SU-DHL-6 (cell line): Measurements from ENCODE around the gene GRAMD1B.

ENCODE experiments used
- H2AFZ ChIP-seq: fragments of 200-600 bp; sonication (generic); 2 replicates; pipeline ENCODE4 v1.6.1; 2014; ENCODE audit warnings: low read depth, mild to moderate bottlenecking, moderate library complexity, mixed read lengths, antibody characterized with exemption, low read length; ENCODE audit not compliant: severe bottlenecking
- H3F3A ChIP-seq: fragments of 200-600 bp; shearing (Covaris generic); 2 replicates; pipeline ENCODE4 v1.6.0; 2016; ENCODE audit warnings: antibody characterized with exemption, mild to moderate bottlenecking; ENCODE audit not compliant: insufficient read depth
- H3K27ac ChIP-seq: fragments of 200-600 bp; sonication (generic); 2 replicates; pipeline ENCODE4 v1.5.1; 2016; ENCODE audit warnings: low read depth, mild to moderate bottlenecking, low read length, moderate library complexity, mixed read lengths
- H3K27me3 ChIP-seq: fragments of 200-600 bp; sonication (generic), shearing (Covaris generic); 2 replicates; pipeline ENCODE4 v1.6.0; 2014; ENCODE audit warnings: mild to moderate bottlenecking, low read length
- H3K36me3 ChIP-seq: fragments of 200-600 bp; sonication (generic); 2 replicates; pipeline ENCODE4 v1.6.1; 2014; ENCODE audit warnings: mild to moderate bottlenecking, low read length, mixed read lengths
- H3K4me2 ChIP-seq: fragments of 300-600, 200-600 bp; shearing (Covaris generic), sonication (generic); 2 replicates; pipeline ENCODE4 v1.6.0; 2014; ENCODE audit warnings: low read length, low read depth, mild to moderate bottlenecking; ENCODE audit not compliant: poor library complexity, severe bottlenecking
- H3K4me3 ChIP-seq: fragments of 200-600 bp; sonication (generic); 2 replicates; pipeline ENCODE4 v1.5.1; 2014; ENCODE audit warnings: antibody characterized with exemption, low read length, mild to moderate bottlenecking, mixed read lengths; ENCODE audit not compliant: insufficient read depth, poor library complexity, severe bottlenecking
- H3K79me2 ChIP-seq: fragments of 200-600 bp; sonication (generic); 2 replicates; pipeline ENCODE4 v1.6.1; 2014; ENCODE audit warnings: mild to moderate bottlenecking, low read length, moderate library complexity; ENCODE audit not compliant: insufficient read depth
- H3K9ac ChIP-seq: fragments of 200-600 bp; sonication (generic); 2 replicates; pipeline ENCODE4 v1.7.0; 2014; ENCODE audit warnings: mild to moderate bottlenecking, low read length
- H3K9me2 ChIP-seq: fragments of 200-600 bp; sonication (generic); replicated peaks from 2 replicates; pipeline ENCODE4 v1.6.1; 2014; ENCODE audit warnings: low read length; ENCODE audit not compliant: insufficient read depth
- H3K9me3 ChIP-seq: fragments of 200-600 bp; sonication (generic); 2 replicates; pipeline ENCODE4 v1.6.1; 2014; ENCODE audit warnings: low read length, mixed read lengths; ENCODE audit not compliant: insufficient read depth
- H4K20me1 ChIP-seq: fragments of 200-600 bp; sonication (generic); 2 replicates; pipeline ENCODE4 v1.6.1; 2014; ENCODE audit warnings: low read depth, mild to moderate bottlenecking, antibody characterized with exemption, low read length, moderate library complexity, mixed read lengths
- CTCF ChIP-seq: fragments of 200-600 bp; sonication (generic); IDR thresholded peaks from one replicate; pipeline ENCODE4 v1.5.1; 2017; ENCODE audit warnings: antibody characterized with exemption, mild to moderate bottlenecking, low read length, moderate library complexity; ENCODE audit not compliant: insufficient read depth, poor library complexity, severe bottlenecking
- EZH2phosphoT487 ChIP-seq: fragments of 200-600 bp; sonication (generic), shearing (Covaris generic); conservative IDR thresholded peaks from 2 replicates; pipeline ENCODE4 v1.6.1; 2018; ENCODE audit warnings: mild to moderate bottlenecking, antibody characterized with exemption, low read length, moderate library complexity, mixed read lengths

GRAMD1B gene

GRCh38 chr11:123404676-123405075 lies 25.4 kb upstream of the GRAMD1B start:
- H3K79me2 ChIP-seq, result no peaks in the 10 kb centered on the region
- no peak overlapping the region for H3K27ac ChIP-seq
- H3K4me2 ChIP-seq, result no peak overlapping the region
- no peaks in the 10 kb centered on the region for H3K27me3 ChIP-seq
- no peaks in the 10 kb centered on the region for H3K36me3 ChIP-seq
- no peak for TF ChIP-seq EZH2phosphoT487
- no peak for TF ChIP-seq CTCF
- H3F3A ChIP-seq, result no peaks in the 10 kb centered on the region
- H2AFZ ChIP-seq, result no peak overlapping the region
- no peak overlapping the region for H3K9ac ChIP-seq
- no peak overlapping the region for H3K4me3 ChIP-seq
- no peaks in the 10 kb centered on the region for H3K9me3 ChIP-seq
- no peaks in the 10 kb centered on the region for H4K20me1 ChIP-seq
- no peaks in the 10 kb centered on the region for H3K9me2 ChIP-seq

- no peak overlapping the region for H2AFZ ChIP-seq
- H3K36me3 ChIP-seq, result no peaks in the 10 kb centered on the region
- H3K4me2 ChIP-seq, result no peak overlapping the region
- no peaks in the 10 kb centered on the region for H3K9me3 ChIP-seq
- no peak overlapping the region for H3K27ac ChIP-seq
- TF ChIP-seq CTCF (no peak), EZH2phosphoT487 (no peak)
- H3K4me3 ChIP-seq, result no peak overlapping the region
- H3F3A ChIP-seq, result no peaks in the 10 kb centered on the region
- H4K20me1 ChIP-seq, result no peaks in the 10 kb centered on the region
- no peak overlapping the region for H3K9ac ChIP-seq
- H3K27me3 ChIP-seq, result no peaks in the 10 kb centered on the region
- H3K79me2 ChIP-seq, result no peaks in the 10 kb centered on the region
- no peaks in the 10 kb centered on the region for H3K9me2 ChIP-seq
Measured at GRCh38 chr11:123405123-123405592, 24.9 kb upstream of the GRAMD1B start.

- Histone ChIP-seq H2AFZ (no peak overlapping the region), H3K27me3 (no peaks in the 10 kb centered on the region), H3K9me2 (no peaks in the 10 kb centered on the region), H3K4me3 (no peak overlapping the region), H3K4me2 (no peak overlapping the region), H3K79me2 (no peaks in the 10 kb centered on the region), H3K9ac (no peak overlapping the region), H3K27ac (no peak overlapping the region), H3K36me3 (no peaks in the 10 kb centered on the region), H4K20me1 (no peaks in the 10 kb centered on the region), H3F3A (no peaks in the 10 kb centered on the region), H3K9me3 (no peaks in the 10 kb centered on the region)
- TF ChIP-seq CTCF, result no peak
- TF ChIP-seq EZH2phosphoT487, result no peak
Measured at GRCh38 chr11:123406441-123407129, 23.5 kb upstream of the GRAMD1B start.
